NCI-H2196 (cell line): Measurements from ENCODE around the gene MNX1.

Experiments
- DNase-seq: peaks from one replicate; lab custom pipeline; 2025; ENCODE audit not compliant: unreplicated experiment; lab: John Stamatoyannopoulos, UW

MNX1 gene

GRCh38 chr7:156979711-156980110, 30.8 kb downstream of the MNX1 start:
- DNase-seq, result no peak

GRCh38 chr7:156979007-156979606, 31.4 kb downstream of the MNX1 start:
- DNase-seq, result no peak

GRCh38 chr7:156975620-156976019, 34.8 kb downstream of the MNX1 start:
- no peak for DNase-seq

- DNase-seq, result peak; percentile 2
These were observed 40.5 kb downstream of the MNX1 start for GRCh38 chr7:156969972-156970420.

GRCh38 chr7:156968183-156968582, 42.3 kb downstream of the MNX1 start:
- DNase-seq, result no peak

- no peak for DNase-seq
These were observed 44.1 kb downstream of the MNX1 start for GRCh38 chr7:156966387-156966786.

- no peak for DNase-seq
These were observed 45.5 kb downstream of the MNX1 start for GRCh38 chr7:156964971-156965370.

GRCh38 chr7:156963472-156963871, 47.0 kb downstream of the MNX1 start:
- no peak for DNase-seq

GRCh38 chr7:156962897-156963296, 47.6 kb downstream of the MNX1 start:
- no peak for DNase-seq

GRCh38 chr7:156962145-156962544, 48.3 kb downstream of the MNX1 start:
- no peak for DNase-seq

GRCh38 chr7:156956727-156957126, 53.7 kb downstream of the MNX1 start:
- no peak for DNase-seq

- peak; percentile 6 for DNase-seq
These were observed 55.5 kb downstream of the MNX1 start for GRCh38 chr7:156954941-156955340.
